GM18511 (cell line): ENCODE measurements around the gene SLC35A5.
"Not testable (repeated sequence)": the region's sequence is repeated elsewhere in the genome, so short reads cannot be mapped to it uniquely, and the experiment has no call there.

Experiments
- ATAC-seq: cut with Tn5 transposase; IDR thresholded peaks from one replicate; pipeline ENCODE4 v1.9.1; 2021; ENCODE audit warnings: mild to moderate bottlenecking, moderate library complexity; ENCODE audit not compliant: unreplicated experiment

The SLC35A5 gene

DNA sequence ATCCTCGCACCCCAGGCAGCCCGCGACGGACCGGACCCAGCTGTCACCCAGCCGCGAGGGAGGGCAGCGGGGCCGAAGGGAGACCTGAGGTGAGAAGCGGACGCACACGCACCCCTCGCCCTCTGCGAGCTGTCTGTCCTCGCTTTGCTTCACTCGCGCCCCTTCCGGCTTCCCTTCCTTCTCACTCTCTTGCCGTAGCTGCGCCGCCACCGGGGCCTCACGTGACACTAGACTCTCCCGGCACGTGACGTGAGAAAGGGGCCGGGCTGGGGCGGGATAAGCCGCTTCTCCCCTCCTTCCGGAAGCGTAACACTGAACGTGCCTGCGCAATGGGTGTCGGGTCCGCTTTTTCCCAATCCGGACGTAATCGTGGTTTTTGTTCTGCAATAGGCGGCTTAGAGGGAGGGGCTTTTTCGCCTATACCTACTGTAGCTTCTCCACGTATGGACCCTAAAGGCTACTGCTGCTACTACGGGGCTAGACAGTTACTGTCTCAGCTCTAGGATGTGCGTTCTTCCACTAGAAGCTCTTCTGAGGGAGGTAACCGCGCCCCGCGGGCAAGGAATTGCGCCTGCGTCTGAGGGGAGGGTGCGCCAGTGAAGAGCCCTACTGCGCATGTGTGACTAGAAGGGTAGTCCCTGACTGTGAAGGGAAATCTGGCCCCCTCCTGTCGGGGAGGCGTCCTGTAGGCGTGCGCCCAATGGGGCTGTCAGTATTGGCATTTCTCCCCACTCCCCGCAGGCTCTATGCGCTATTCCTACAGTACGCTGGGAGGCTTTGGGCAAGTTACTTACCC lies at the start of gene SLC35A5, which contains the start of gene ATG3:
SLC35A5 (plus strand) TSS at position 312 of the 796 bp plus-strand sequence. CDS start 1,359 bp downstream, outside the sequence.
ATG3 (minus strand) TSS at position 229 of the 796 bp plus-strand sequence. CDS start 434 bp downstream, outside the sequence.
- ATAC-seq = peak; percentile 84

DNA sequence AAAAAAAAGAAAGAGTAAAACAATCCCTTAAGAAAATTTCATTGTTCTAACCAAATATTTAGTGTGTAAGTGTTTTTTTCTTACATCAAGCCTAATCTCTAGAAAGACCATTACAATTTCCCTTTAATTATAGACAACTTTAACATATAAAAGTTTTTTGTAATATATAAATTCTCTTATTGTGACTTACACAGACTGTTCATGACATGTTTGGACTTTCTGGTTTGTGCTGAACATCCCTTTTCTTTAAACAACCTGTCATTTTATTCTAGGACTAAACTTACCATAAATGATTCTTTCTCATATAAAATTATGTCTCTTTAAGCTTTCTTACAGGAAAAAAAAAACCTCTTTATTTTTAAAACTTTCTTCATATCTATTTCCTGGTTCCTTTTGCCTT lies 49.5 kb upstream of the SLC35A5 start:
- ATAC-seq = no peak

GRCh38 chr3:112514527-112515128 lies 47.2 kb upstream of the SLC35A5 start:
- ATAC-seq = peak; percentile 100

DNA sequence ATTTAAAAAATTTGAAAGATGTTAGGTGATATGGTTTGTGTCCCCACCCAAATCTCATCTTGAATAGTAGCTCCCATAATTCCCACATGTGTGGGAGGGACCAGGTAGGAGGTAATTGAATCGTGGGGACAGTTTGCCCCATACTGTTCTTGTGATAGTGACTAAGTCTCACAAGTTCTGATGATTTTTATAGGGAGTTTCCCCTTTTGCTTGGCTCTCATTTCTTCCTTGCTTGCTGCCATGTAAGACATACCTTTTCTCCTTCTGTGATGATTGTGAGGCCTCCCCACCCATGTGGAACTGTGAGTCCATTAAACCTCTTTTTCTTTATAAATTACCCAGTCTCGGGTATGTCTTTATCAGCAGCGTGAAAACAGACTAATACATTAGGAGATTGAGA lies 42.9 kb upstream of the SLC35A5 start:
- ATAC-seq = not testable (repeated sequence)

- peak; percentile 53 for ATAC-seq
Observed at GRCh38 chr3:112519424-112520001, 42.3 kb upstream of the SLC35A5 start.

DNA sequence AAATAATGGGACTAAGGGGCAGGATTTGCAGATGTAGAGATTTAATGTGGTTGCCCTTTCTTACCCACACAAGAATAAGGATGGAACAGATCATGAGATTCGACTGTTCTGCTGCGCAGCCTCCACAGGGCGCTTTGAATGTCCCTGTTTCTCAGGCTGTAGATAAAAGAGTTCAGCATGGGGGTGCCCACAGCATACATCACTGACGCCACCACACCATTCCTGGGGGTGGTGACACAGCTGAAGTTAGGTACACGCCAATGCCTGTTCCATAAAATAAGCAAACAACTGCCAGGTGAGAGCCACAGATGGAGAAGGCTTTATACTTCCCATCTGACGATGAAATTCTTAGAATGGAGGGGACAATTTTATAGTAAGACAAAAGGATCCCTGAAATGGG lies 37.7 kb upstream of the SLC35A5 start:
- not testable (repeated sequence) for ATAC-seq

GRCh38 chr3:112530573-112530972 lies 31.3 kb upstream of the SLC35A5 start:
- no peak for ATAC-seq

GRCh38 chr3:112531358-112531781 lies 30.5 kb upstream of the SLC35A5 start:
- no peak for ATAC-seq

DNA sequence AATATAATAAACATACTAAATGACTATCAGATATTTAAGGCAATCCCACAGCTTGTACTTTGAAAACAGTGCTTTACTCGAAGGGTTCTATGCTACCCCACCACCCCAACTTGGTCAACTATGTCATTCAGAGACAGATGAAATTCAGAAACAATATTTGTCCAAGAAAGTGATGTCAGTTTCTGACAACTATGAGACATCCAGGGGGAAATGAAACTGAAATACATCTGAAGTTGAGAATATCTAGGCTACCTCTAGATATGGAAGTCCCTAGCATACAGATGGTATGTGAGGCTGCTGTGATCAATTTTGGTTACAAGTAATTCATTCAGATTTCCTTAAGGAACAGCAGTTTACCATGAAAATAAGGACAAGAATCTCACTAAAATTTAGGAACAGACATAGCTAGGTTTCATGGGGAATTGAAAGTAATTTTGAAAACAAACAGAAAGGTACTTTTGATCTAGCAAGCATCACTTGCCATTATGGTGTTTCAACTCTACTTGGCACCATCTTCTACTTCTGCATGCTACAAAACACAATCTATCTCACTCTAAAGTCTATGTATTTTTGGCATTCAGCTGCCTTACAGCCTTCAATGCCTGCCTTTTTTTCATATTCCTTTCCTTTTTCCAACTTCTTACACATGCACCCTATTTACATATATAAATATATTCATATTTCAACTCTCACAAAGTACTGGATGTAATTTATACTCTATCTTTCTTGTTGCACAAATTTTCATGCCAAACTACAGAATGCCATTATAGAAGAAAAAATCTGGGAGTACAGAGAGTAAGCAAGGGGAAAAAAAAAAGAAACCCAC lies 21.8 kb upstream of the SLC35A5 start:
- ATAC-seq = peak; percentile 98

- no peak for ATAC-seq
Observed at GRCh38 chr3:112546216-112546759, 15.6 kb upstream of the SLC35A5 start.

- no peak for ATAC-seq
Observed at GRCh38 chr3:112550859-112551258, 11.0 kb upstream of the SLC35A5 start.

- ATAC-seq = no peak
Observed at GRCh38 chr3:112555535-112556170, 6.2 kb upstream of the SLC35A5 start.

DNA sequence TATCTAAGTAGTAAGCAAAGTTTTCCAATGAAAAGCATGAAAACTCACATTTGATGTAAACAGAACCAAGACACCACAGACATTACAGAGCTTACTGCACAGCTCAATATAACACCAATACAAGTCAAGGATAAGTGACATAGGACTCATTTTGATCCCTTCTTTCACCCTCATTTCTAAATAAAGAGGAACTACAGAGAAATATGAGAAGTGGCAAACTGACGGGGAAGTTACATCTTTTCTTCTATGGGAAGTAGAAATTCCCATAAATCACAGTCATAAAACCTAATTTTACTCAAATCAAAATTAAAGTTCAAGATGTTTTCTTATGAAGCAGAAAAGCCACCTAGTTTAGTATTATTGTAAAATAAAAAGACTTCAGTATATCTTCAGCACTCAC lies 3.9 kb upstream of the SLC35A5 start:
- no peak for ATAC-seq

DNA sequence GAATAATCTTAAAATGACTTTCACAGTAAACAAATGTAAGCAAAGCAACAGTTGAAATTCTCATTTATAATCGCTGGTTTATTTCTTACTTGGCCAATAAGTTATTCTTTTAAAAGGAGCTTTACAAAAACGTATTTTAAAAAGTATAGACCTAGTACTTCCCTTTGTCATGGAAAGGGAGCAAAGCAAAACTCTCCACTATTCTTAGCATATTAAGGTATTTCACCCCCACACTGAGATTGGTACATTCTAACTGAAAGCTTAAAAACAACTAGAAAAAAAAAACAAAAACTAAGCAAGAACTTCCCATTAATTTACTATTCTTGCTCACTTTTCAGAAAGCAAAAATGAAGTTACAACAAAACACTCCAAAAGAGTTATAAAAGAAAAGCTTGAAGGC lies 1.5 kb upstream of the SLC35A5 start:
- ATAC-seq = no peak

DNA sequence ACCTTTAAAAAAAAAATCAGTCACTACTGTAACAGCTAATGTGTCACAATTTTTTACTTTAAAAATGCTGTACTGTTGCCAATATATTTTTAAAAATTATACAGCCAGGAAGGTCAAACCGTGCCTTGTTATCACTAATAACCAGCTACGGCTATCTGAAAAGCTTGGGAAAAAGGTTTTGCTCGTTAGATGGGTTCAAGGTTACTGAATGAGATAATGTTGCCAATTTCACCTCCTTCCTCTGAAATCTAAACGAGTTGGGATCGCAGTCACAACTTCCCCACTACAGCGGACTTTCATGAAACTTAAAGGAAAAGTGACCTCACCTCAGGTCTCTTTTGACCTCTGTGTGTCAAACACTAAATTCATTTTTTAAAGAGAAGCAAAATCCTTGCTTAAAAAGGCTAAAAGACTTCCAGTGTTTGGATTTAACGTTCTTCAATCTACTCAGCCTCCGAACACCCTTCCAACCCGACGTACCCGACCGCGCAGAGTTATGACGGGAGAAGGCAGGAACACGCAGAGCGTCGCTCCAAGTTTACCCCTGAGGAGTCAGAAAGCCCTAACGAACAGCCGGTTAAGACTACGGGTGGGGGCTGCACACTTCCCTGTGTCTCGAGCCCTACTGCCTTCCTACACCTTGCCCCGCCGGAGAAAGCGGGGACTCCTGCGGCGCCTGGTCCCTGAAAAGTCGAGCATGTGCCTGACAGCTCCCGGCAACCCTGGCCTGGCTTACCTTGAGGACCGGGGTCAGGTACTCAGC lies 943 bp upstream of the SLC35A5 start:
- peak; percentile 39 for ATAC-seq

- ATAC-seq = peak; percentile 59
Observed at GRCh38 chr3:112561484-112561733, 436 bp upstream of the SLC35A5 start.

GRCh38 chr3:112564247-112564939 lies 2.5 kb downstream of the SLC35A5 start:
- ATAC-seq = not testable (repeated sequence)

- no peak for ATAC-seq
Observed at GRCh38 chr3:112564940-112565305, 3.1 kb downstream of the SLC35A5 start.

GRCh38 chr3:112568642-112569041 lies 6.8 kb downstream of the SLC35A5 start:
- ATAC-seq = no peak
